Endodermal cell (in vitro differentiated cells): ENCODE data around the gene LCN1. TPM values are rescaled to one million over a fixed set of nuclear protein-coding genes. Genes with fewer than 3 reads are reported as not detected.

ENCODE experiments used
- DNase-seq: peaks from one replicate; pipeline ENCODE4 v3.0.0-alpha.2; 2017
- H3K27ac ChIP-seq: 2 replicates; pipeline ENCODE4 v1.5.1; 2013; ENCODE audit warnings: mild to moderate bottlenecking, low read depth, low read length, moderate library complexity
- H3K27me3 ChIP-seq: 2 replicates; pipeline ENCODE4 v1.6.1; 2013; ENCODE audit warnings: mild to moderate bottlenecking, low read length, moderate library complexity; ENCODE audit not compliant: insufficient read depth, control insufficient read depth, poor library complexity, severe bottlenecking
- H3K36me3 ChIP-seq: 2 replicates; pipeline ENCODE4 v1.7.0; 2013; ENCODE audit warnings: mild to moderate bottlenecking, low read length, moderate library complexity; ENCODE audit not compliant: control insufficient read depth, insufficient read depth
- H3K4me1 ChIP-seq: one replicate; pipeline ENCODE4 v1.7.0; 2013; ENCODE audit warnings: low read length; ENCODE audit not compliant: control insufficient read depth, insufficient read depth
- H3K4me3 ChIP-seq: 2 replicates; pipeline ENCODE4 v1.5.1; 2013; ENCODE audit warnings: mild to moderate bottlenecking, low read length, moderate library complexity
- H3K9ac ChIP-seq: 2 replicates; pipeline ENCODE4 v1.6.1; 2013; ENCODE audit warnings: mild to moderate bottlenecking, low read length, moderate library complexity; ENCODE audit not compliant: poor library complexity, severe bottlenecking; ENCODE audit errors: extremely low read depth
- H3K9me3 ChIP-seq: 2 replicates; pipeline ENCODE4 v1.6.1; 2013; ENCODE audit warnings: mild to moderate bottlenecking, low read length, moderate library complexity; ENCODE audit not compliant: control insufficient read depth
- H3K27ac Mint-ChIP-seq: 2 replicates; pipeline ENCODE4 v1.8.0; 2020; ENCODE audit warnings: mixed read lengths
- H3K27me3 Mint-ChIP-seq: 2 replicates; pipeline ENCODE4 v1.8.0; 2021; ENCODE audit warnings: mild to moderate bottlenecking, mixed read lengths; ENCODE audit not compliant: insufficient read depth
- H3K36me3 Mint-ChIP-seq: 2 replicates; pipeline ENCODE4 v1.8.0; 2020; ENCODE audit warnings: low read depth, mixed read lengths
- H3K4me1 Mint-ChIP-seq: 2 replicates; pipeline ENCODE4 v1.8.0; 2020; ENCODE audit warnings: mixed read lengths
- H3K4me3 Mint-ChIP-seq: 2 replicates; pipeline ENCODE4 v1.8.0; 2020; ENCODE audit warnings: mild to moderate bottlenecking, moderate library complexity, mixed read lengths
- H3K9me3 Mint-ChIP-seq: 2 replicates; pipeline ENCODE4 v1.8.0; 2020; ENCODE audit warnings: mild to moderate bottlenecking, mixed read lengths
- WGBS, 2 experiments: methylation state at CpG; one replicate each; pipeline versions ENCODE4 v1.1.5 to v1.1.7; 2013; ENCODE audit warnings: missing lambda C conversion rate in 2 of 2, mixed read lengths in 1 of 2; ENCODE audit not compliant: insufficient coverage in 1 of 2, insufficient read length in 1 of 2; 5-methylcytosine and 5-hydroxymethylcytosine counted together
- total RNA-seq, 2 donors: library from RNA; stranded (reverse); fragmentation: NEBNext Ultra II Directional in 1 of 2; extraction: Animal tissue kit (Norgen Biotek cat#: 25700) in 1 of 2; gene quantifications; 2 replicates in 1 of 2; 3 replicates in 1 of 2; pipeline ENCODE4 v1.2.1, GENCODE V29; 2021
- TF ChIP-seq, protein P1 (sequence below): fragments of 200-600 bp; sonication (generic); conservative IDR thresholded peaks from 2 replicates; pipeline ENCODE4 v1.5.0; 2021; ENCODE audit warnings: antibody characterized with exemption, mild to moderate bottlenecking

Gene LCN1
- total RNA-seq, 2 donors from 2014 or later = not detected

- peak; percentile 33 for DNase-seq
- Mint-ChIP-seq H3K27ac (no peak within 1 kb of the TSS), H3K9me3 (no peaks in the 10 kb centered on the region), H3K4me3 (no peak within 1 kb of the TSS), H3K36me3 (no peaks in the 10 kb centered on the region), H3K4me1 (peaks cover 7% of the 10 kb centered on the region), H3K27me3 (no peaks in the 10 kb centered on the region)
- Histone ChIP-seq H3K9ac (no peak within 1 kb of the TSS), H3K9me3 (no peaks in the 10 kb centered on the region), H3K36me3 (no peaks in the 10 kb centered on the region), H3K27me3 (no peaks in the 10 kb centered on the region), H3K4me1 (no peaks in the 10 kb centered on the region), H3K27ac (no peak within 1 kb of the TSS), H3K4me3 (no peak within 1 kb of the TSS)
- TF ChIP-seq, protein P1, sequence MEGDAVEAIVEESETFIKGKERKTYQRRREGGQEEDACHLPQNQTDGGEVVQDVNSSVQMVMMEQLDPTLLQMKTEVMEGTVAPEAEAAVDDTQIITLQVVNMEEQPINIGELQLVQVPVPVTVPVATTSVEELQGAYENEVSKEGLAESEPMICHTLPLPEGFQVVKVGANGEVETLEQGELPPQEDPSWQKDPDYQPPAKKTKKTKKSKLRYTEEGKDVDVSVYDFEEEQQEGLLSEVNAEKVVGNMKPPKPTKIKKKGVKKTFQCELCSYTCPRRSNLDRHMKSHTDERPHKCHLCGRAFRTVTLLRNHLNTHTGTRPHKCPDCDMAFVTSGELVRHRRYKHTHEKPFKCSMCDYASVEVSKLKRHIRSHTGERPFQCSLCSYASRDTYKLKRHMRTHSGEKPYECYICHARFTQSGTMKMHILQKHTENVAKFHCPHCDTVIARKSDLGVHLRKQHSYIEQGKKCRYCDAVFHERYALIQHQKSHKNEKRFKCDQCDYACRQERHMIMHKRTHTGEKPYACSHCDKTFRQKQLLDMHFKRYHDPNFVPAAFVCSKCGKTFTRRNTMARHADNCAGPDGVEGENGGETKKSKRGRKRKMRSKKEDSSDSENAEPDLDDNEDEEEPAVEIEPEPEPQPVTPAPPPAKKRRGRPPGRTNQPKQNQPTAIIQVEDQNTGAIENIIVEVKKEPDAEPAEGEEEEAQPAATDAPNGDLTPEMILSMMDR = no peak
- 87 to 93% methylated on average over 15 to 20 of the region's 20 CpGs for WGBS, 2 experiments
Measured at GRCh38 chr9:135561391-135562234, 40.4 kb downstream of the LCN1 start, which contains the start of gene PAEP. Gene PAEP (plus strand): TSS chr9:135561756.

DNA sequence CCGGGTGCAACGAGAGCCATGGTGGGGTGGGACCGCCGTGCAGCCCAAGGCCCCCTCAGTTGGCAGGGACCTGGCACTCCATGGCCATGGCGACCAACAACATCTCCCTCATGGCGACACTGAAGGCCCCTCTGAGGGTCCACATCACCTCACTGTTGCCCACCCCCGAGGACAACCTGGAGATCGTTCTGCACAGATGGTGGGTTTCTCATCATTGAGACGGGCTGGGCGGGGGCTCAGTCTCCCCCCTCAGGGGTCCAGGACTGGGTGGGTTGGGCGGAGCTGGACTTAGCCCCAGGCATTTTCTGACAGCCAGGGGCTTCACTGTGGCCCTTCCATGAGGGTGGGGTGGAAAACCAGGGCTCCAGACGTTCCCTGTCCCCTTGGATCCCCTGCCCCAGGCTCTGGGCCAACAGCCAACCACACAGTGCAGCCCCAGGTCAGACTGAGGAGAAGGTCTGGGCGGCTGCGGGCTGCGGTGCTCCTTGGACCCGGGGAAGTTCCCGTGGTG, 41.0 kb downstream of the LCN1 start:
- Histone ChIP-seq H3K27ac (no peak overlapping the region), H3K27me3 (no peaks in the 10 kb centered on the region), H3K36me3 (no peaks in the 10 kb centered on the region), H3K9me3 (no peaks in the 10 kb centered on the region), H3K4me1 (no peaks in the 10 kb centered on the region), H3K9ac (no peak overlapping the region), H3K4me3 (no peak overlapping the region)
- Mint-ChIP-seq H3K4me1 (peaks cover 7% of the 10 kb centered on the region), H3K27ac (no peak overlapping the region), H3K4me3 (no peak overlapping the region), H3K9me3 (no peaks in the 10 kb centered on the region), H3K27me3 (no peaks in the 10 kb centered on the region), H3K36me3 (no peaks in the 10 kb centered on the region)
- TF ChIP-seq, protein P1 = no peak
- no peak for DNase-seq
- WGBS, 2 experiments = 90 to 96% methylated on average over 9 to 17 of the region's 17 CpGs

DNA sequence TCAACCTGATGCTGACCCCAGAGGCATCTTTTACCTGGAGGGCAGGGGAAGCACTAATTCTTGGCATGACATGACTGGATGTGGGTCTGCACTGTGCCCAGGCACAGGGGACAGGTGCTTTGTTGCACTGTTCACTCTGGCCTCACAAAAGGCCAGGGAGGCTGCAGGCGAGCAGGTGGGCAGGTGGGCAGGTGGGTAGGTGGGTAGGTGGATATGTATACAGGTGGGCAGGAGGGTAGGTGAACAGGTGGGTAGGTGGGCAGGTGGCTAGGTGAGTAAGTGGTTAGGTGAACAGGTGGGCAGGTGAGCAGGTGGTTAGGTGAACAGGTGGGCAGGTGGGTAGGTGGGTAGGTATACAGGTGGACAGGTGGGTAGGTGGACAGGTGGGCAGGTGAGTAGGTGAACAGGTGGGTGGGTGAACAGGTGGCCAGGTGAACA, 41.8 kb downstream of the LCN1 start:
- H3K27ac Mint-ChIP-seq = no peak overlapping the region
- TF ChIP-seq, protein P1 = no peak
- Histone ChIP-seq H3K9ac (no peak overlapping the region), H3K4me3 (no peak overlapping the region), H3K36me3 (no peaks in the 10 kb centered on the region), H3K9me3 (no peaks in the 10 kb centered on the region), H3K27me3 (no peaks in the 10 kb centered on the region), H3K27ac (no peak overlapping the region), H3K4me1 (no peaks in the 10 kb centered on the region)
- WGBS, 2 experiments = 92% methylated on average over 1 of the region's 1 CpG; no CpG with 5 or more reads in 1 of the 2 experiments
- no peaks in the 10 kb centered on the region for H3K9me3 Mint-ChIP-seq
- H3K36me3 Mint-ChIP-seq = no peaks in the 10 kb centered on the region
- H3K27me3 Mint-ChIP-seq = no peaks in the 10 kb centered on the region
- DNase-seq = no peak
- H3K4me3 Mint-ChIP-seq = no peak overlapping the region
- H3K4me1 Mint-ChIP-seq = peaks cover 7% of the 10 kb centered on the region
